BJ (cell line): ENCODE measurements around the gene TSC22D1. TPM values are rescaled to one million over a fixed set of nuclear protein-coding genes. Genes with fewer than 3 reads are reported as not detected.
A peak's percentile ranks its signal among the peaks of the same experiment; 100 is the strongest.

ENCODE experiments used
- CTCF ChIA-PET: fragments of 350-600 bp; formaldehyde crosslinking; extraction: SDS; loops from one replicate; lab custom pipeline; 2021; ENCODE audit warnings: antibody characterized with exemption, inconsistent platforms; lab: Yijun Ruan, JAX
- POLR2A ChIA-PET: fragments of 300-600 bp; sonication (Branson Sonifier 250); formaldehyde crosslinking; extraction: SDS; loops from one replicate; lab custom pipeline; 2021; ENCODE audit warnings: antibody characterized with exemption; lab: Charles Lee
- DNase-seq: peaks from one replicate; pipeline ENCODE4 v3.0.0-alpha.2; 2011; ENCODE audit warnings: low read depth
- H3K27me3 ChIP-seq: 2 replicates; pipeline ENCODE4 v1.6.0; 2011; ENCODE audit warnings: low read length; ENCODE audit not compliant: control insufficient read depth, insufficient read depth
- H3K36me3 ChIP-seq: 2 replicates; pipeline ENCODE4 v1.5.1; 2011; ENCODE audit warnings: low read length; ENCODE audit not compliant: control insufficient read depth, insufficient read depth
- H3K4me3 ChIP-seq: 2 replicates; pipeline ENCODE4 v1.5.1; 2011; ENCODE audit warnings: low read depth, mild to moderate bottlenecking, control low read depth, low read length
- CTCF ChIP-seq: IDR thresholded peaks from 2 replicates; pipeline ENCODE4 v1.5.1; 2011; ENCODE audit warnings: low read depth, mild to moderate bottlenecking, control low read depth, inconsistent platforms, low read length, moderate library complexity; ENCODE audit not compliant: insufficient read depth
- polyA plus RNA-seq: library from polyadenylated mRNA; depleted of rRNA; stranded (reverse); fragments of >200 nt; gene quantifications from 2 replicates; pipeline ENCODE4 v1.2.3, GENCODE V29; 2011

TSC22D1 gene
- polyA plus RNA-seq, 1 experiment: 33.5 TPM

DNA sequence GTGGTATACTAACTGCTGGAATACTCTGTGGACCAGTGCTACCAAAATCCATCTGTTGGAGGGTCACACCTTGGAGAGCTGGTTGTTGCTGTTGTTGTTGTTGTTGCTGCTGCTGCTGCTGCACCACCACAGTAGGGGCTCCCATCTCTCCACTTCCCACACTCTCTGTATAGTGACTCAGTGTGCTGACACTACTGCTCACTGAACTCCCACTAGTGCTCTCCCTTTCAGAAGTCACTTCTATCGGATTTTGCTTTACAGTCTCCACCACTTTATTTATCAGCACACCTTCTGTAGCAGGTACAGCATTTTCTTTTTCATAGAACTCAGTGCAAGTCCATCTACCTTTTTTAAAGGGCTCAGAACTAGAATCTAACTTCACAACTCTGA is 1.7 kb downstream of the TSC22D1 start:
- Histone ChIP-seq H3K36me3 (0 out of 2 replicates have a peak, but pooled peaks cover 1% of the 10 kb centered on the region), H3K27me3 (no peaks in the 10 kb centered on the region), H3K4me3 (peak overlapping the region; percentile 92)
- TF ChIP-seq CTCF: no peak
- ChIA-PET POLR2A (no interaction called here), CTCF (interaction anchor here (0.7 to 2.1 kb wide), 12 partner anchors 20 to 394 kb away, joined by 3 to 6 read pairs (median 4); no protein-coding TSS in a partner anchor)
- DNase-seq: no peak

DNA sequence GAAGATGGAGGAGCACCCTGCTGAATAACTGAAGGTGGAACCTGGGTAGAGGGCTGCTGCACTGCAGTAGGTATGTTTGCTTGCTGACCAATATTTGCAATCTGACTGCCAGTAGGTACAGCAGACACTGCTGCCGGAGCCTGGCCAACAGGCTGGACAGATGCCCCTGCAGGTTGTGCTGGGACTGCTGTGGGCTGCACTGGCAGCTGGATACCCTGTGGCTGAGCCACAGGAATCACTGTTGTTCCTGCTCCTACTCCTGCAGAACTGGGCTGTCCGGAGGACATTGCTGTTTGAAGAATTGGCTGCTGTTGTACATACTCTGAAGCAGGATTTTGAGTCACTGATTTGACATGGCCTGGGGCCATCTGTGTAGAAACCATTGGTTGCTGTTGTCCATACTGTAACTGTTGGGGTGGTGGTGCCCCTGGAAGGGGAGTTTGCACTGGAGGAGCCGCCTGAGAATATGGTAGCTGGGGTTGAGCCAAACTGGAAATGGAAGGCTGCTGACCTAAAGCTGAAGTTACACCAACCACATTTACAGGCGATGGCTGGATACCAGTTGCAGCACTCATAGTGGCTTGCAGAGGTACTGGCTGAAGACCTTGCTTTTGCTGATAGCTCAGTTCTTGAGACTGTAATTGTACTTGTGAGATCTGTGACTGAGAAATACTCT is 2.2 kb downstream of the TSC22D1 start:
- H3K27me3 ChIP-seq: no peaks in the 10 kb centered on the region
- TF ChIP-seq CTCF: peak; percentile 67
- ChIA-PET CTCF (interaction anchor here (0.6 to 2.1 kb wide), 14 partner anchors 20 to 395 kb away, joined by 3 to 6 read pairs (median 3); no protein-coding TSS in a partner anchor), POLR2A (no interaction called here)
- H3K36me3 ChIP-seq: 0 out of 2 replicates have a peak, but pooled peaks cover 1% of the 10 kb centered on the region
- no peak for DNase-seq
- H3K4me3 ChIP-seq: peak overlapping the region; percentile 0; the same call in 1 of the 2 replicates

DNA sequence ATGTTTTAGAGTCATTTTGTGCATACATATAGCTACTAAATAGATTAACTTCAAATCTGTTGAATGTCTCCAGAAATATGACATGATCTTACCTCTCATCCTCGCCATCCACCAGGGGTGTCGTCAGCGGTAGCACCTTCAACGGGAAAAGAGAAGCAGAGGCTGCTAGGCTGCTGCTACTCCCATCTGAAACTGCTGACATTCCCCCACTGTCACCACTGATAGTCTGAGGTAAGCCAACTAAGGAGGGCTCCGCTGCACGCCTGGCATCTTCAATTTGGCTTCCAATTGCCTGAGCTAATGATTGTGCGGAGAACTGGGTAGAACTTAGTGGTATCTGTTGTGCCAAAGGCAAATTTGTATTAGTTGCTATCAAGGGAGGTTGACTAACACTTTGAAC is 3.1 kb downstream of the TSC22D1 start:
- no peaks in the 10 kb centered on the region for H3K27me3 ChIP-seq
- CTCF ChIA-PET: interaction anchor here (1.1 kb wide), 2 partner anchors 89 to 354 kb away, joined by 3 read pairs; no protein-coding TSS in a partner anchor
- no peak for TF ChIP-seq CTCF
- POLR2A ChIA-PET: no interaction called here
- no peak for DNase-seq
- H3K36me3 ChIP-seq: 0 out of 2 replicates have a peak, but pooled peaks cover 1% of the 10 kb centered on the region
- H3K4me3 ChIP-seq: peak overlapping the region; percentile 25

- Histone ChIP-seq H3K36me3 (no peaks in the 10 kb centered on the region), H3K27me3 (no peaks in the 10 kb centered on the region), H3K4me3 (no peak overlapping the region)
- no peak for DNase-seq
- ChIA-PET CTCF (interaction anchor here (1.6 kb wide), 2 partner anchors 11 to 407 kb away, joined by 3 read pairs; no protein-coding TSS in a partner anchor), POLR2A (no interaction called here)
- TF ChIP-seq CTCF: no peak
Observed at GRCh38 chr13:44566601-44567000, 9.5 kb downstream of the TSC22D1 start.

DNA sequence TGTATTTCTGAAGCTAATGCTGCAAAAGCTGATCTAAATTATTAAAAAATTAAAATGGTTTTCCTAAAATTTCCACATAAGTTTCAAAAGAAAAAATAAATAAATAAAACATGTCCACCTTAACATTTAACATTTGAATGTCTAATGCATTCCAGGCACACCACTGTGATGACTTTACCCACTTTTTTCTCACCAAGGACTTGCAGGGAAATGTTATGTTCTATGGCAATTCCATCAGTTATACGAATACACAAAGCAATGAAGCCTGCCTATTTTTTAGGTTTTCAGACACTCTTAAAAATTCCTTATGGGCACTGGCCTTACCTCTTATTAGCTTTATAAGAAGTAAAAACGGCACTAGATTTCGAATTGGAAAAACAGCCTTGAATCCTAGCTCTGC is 10.2 kb downstream of the TSC22D1 start:
- no peak for DNase-seq
- Histone ChIP-seq H3K36me3 (no peaks in the 10 kb centered on the region), H3K27me3 (no peaks in the 10 kb centered on the region), H3K4me3 (no peak overlapping the region)
- CTCF ChIA-PET: interaction anchor here (0.8 to 1.6 kb wide), 3 partner anchors 10 to 407 kb away, joined by 3 to 4 read pairs (median 3); no protein-coding TSS in a partner anchor
- POLR2A ChIA-PET: interaction anchor here (0.6 kb wide), 1 partner anchor 650 kb away, joined by 7 read pairs; no protein-coding TSS in a partner anchor
- no peak for TF ChIP-seq CTCF
